PFSK-1 (cell line): Measurements from ENCODE around the gene KLF7.

Source experiments
- FOXP2 ChIP-seq: optimal IDR thresholded peaks from 2 replicates; pipeline ENCODE3; 2011; ENCODE audit warnings: borderline replicate concordance, control low read depth, inconsistent platforms; ENCODE audit not compliant: insufficient read depth; ENCODE audit errors: extremely low read length, extremely low read depth
- POLR2AphosphoS5 ChIP-seq: IDR thresholded peaks from 2 replicates; pipeline ENCODE4 v1.6.1; 2012; ENCODE audit warnings: low read depth, mild to moderate bottlenecking, control low read depth, low read length, moderate library complexity
- SIN3A ChIP-seq: IDR thresholded peaks from 2 replicates; pipeline ENCODE4 v1.6.1; 2012; ENCODE audit warnings: mild to moderate bottlenecking, low read length, moderate library complexity, borderline replicate concordance; ENCODE audit not compliant: insufficient read depth
- TAF1 ChIP-seq: IDR thresholded peaks from 2 replicates; pipeline ENCODE4 v1.6.1; 2012; ENCODE audit warnings: low read length, control low read depth, borderline replicate concordance; ENCODE audit not compliant: insufficient read depth
- TF ChIP-seq, protein P1 (sequence below), 2 experiments: IDR thresholded peaks; 2 replicates each; pipeline versions ENCODE4 v1.6.1 to v1.8.0; 2011 to 2012; ENCODE audit warnings: low read depth in 2 of 2, low read length in 2 of 2, control low read depth in 1 of 2, inconsistent platforms in 1 of 2, mild to moderate bottlenecking in 1 of 2, moderate library complexity in 1 of 2; ENCODE audit not compliant: insufficient read depth in 1 of 2

GRCh38 chr2:207160115-207160514 is 5.6 kb downstream of the KLF7 start:
- TF ChIP-seq POLR2AphosphoS5 (no peak), SIN3A (no peak), TAF1 (no peak), FOXP2 (no peak)
- TF ChIP-seq, protein P1, sequence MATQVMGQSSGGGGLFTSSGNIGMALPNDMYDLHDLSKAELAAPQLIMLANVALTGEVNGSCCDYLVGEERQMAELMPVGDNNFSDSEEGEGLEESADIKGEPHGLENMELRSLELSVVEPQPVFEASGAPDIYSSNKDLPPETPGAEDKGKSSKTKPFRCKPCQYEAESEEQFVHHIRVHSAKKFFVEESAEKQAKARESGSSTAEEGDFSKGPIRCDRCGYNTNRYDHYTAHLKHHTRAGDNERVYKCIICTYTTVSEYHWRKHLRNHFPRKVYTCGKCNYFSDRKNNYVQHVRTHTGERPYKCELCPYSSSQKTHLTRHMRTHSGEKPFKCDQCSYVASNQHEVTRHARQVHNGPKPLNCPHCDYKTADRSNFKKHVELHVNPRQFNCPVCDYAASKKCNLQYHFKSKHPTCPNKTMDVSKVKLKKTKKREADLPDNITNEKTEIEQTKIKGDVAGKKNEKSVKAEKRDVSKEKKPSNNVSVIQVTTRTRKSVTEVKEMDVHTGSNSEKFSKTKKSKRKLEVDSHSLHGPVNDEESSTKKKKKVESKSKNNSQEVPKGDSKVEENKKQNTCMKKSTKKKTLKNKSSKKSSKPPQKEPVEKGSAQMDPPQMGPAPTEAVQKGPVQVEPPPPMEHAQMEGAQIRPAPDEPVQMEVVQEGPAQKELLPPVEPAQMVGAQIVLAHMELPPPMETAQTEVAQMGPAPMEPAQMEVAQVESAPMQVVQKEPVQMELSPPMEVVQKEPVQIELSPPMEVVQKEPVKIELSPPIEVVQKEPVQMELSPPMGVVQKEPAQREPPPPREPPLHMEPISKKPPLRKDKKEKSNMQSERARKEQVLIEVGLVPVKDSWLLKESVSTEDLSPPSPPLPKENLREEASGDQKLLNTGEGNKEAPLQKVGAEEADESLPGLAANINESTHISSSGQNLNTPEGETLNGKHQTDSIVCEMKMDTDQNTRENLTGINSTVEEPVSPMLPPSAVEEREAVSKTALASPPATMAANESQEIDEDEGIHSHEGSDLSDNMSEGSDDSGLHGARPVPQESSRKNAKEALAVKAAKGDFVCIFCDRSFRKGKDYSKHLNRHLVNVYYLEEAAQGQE (IDR thresholded peaks at IDR 0.05; ENCODE audit: insufficient read depth in 1 of 2, low read depth in 2 of 2, low read length in 2 of 2): peak; percentile 41 to 89; a peak in 3 of 4 replicates
